GM21367 (cell line): ENCODE data around the gene CTPS2.

Source experiments
- ATAC-seq: cut with Tn5 transposase; IDR thresholded peaks from one replicate; pipeline ENCODE4 v1.9.1; 2021; ENCODE audit not compliant: unreplicated experiment

The CTPS2 gene

DNA sequence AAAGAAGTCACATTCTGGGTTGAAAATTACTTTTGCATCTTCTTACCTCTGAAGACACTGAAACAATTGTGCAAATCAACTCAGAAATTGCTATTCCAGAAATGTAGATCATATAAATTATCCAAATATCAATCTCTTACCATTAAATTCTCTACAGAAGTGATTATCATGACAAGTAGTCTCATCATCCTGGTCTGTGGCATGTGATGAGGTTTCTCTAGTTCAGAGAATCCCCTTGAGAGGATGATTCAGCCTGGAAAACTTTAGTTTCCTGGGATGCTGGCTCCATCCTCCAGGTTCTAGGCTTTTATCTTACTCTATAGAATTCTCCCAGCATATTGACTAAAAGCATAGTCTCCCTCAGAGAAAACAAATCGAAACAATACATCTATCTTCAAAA lies 138.7 kb downstream of the CTPS2 start:
- no peak for ATAC-seq

DNA sequence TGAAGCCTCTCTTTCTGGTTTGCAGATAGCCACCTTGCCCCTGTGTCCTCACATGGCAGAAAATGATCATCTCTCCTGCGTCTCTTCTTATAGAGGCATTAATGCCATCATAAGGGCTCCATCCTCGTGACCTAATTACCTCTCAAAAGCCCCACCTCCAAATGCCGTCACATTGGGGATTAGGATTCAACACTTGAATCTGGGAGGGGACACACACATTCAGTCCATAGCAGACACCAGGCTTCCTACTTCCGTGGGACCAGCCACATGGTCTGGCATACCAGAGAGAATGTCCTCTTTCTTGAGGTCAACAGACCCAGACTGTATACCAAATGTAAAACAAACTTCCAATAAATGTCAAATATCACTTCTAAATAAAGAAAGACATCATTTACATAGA lies 144.8 kb downstream of the CTPS2 start:
- no peak for ATAC-seq

DNA sequence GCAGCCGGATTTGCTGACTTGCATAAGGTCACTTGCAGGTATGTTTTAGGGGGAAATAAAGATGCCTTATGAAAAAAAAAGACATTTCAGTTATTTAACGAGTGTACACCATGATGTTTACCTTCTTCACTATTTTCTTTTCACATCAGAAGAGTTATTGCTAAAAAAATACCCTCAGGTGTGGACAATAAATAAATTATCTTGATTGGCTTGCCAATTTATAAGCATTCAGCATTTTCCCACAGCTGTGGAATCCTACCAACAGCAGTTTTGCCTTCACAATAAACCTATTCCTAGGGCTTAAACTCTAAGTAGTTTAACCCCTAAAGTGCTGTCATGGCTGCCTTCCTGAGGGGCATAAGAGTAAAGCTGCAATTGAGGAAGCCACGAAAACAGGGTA lies 145.9 kb downstream of the CTPS2 start:
- no peak for ATAC-seq

DNA sequence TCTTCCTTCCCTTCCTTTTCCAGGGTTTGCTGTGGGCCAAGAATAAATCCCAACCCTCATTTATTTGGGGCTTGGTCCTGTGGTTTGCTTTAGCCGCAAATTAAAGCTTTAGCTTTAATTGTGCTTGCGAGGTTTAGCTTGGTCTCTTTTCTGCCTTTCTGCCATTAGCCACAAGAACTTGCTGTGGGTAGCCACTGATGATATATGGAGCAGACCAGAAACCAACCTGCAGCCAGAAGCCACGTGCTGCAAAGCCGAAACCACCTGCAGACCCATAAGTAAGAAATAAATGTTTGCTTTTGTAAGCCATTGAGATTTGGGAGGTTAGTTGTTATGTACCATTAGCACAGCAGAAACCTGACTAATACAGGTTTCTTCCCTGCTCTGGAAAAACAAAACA lies 152.3 kb downstream of the CTPS2 start:
- no peak for ATAC-seq

DNA sequence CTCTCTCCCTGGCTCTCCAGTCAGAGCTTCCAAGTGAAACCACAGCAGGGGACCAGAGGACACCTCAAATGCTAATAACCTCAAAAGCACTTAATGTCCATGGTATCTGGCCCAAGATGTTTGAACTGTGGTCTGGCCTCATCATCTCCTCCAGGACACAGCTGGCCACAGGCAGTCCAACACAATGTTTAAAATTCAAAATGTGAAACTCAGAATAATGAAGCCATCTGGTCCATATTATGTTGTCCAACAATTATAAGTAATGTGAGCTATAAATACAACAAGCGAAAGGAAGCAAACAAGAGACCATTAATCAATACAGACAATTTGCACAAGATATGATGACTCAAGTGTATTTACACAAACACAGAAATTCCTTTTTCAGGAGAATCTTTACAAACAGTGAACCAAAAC lies 153.3 kb downstream of the CTPS2 start:
- ATAC-seq, result no peak

GRCh38 chrX:16558489-16558888 lies 154.0 kb downstream of the CTPS2 start:
- no peak for ATAC-seq

DNA sequence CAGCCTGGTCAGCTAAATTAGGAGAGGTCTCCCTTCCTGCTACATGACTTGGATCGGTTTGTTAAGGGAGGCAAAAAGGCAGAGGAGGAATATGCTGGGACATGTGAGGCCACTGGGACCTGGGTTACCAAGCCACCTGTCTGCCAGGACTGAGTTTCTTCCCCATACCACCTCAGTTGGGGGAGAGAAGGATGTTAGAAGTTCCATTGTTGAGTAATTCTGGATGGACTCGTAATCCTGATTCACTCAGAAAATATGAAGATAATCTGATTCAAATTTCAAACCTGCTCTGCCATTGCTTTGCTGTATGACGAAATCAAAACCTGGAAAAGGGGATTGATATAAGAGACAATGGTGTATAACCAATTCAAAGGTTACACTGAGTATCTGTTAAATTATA lies 159.9 kb downstream of the CTPS2 start:
- no peak for ATAC-seq

DNA sequence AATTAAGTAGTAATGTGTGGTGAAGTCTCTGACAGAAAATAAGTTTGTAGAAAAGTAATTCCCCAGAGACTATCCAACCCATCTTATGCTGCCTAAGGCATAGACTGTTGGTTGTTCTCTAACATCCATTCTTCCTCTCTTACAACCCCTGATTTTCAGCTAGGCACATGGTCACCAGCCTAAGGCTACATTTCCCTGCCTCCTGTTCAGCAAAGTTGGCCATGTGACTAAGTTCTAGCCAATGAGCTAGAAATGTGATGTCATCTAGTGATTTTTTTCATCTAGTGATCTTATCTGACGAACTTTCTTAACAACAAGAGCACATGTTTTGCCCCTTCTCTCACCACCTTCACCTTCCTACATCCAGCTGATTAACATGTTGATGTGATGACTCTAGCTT lies 164.8 kb downstream of the CTPS2 start:
- no peak for ATAC-seq

DNA sequence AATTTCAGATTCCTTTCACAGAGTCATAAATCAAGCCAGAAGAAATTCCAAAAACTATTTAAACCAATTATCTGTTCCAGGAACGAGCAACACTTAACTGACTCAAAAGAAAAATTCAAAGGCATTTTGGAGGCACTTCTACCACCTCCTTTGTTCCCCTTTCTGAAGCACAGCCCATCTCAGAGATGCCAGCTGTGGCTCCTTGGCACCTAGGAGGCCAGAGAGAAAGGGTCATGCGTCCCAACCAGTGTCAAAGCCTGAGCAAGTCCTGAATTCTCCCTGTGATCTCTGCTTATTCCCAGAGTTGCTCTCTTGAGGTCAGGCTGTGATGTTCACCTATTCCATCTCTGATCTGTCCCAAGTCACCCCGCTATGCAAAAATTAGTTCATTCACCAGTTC lies 167.5 kb downstream of the CTPS2 start:
- ATAC-seq, result no peak
